A549 treated with GW870086 at 1 μM for 4 hours (cell line): ENCODE results near the gene ZSCAN23. TPM values are rescaled to one million over a fixed set of nuclear protein-coding genes. Genes with fewer than 3 reads are reported as not detected.

Experiments used
- total RNA-seq: library from RNA; stranded (reverse); fragments of 200-300 nt; extraction: Qiagen RNA extraction; gene quantifications from 5 replicates; pipeline ENCODE4 v1.2.3, GENCODE V29; 2022; ENCODE audit warnings: low read depth

The ZSCAN23 gene
- not detected in 5 replicates for total RNA-seq

DNA sequence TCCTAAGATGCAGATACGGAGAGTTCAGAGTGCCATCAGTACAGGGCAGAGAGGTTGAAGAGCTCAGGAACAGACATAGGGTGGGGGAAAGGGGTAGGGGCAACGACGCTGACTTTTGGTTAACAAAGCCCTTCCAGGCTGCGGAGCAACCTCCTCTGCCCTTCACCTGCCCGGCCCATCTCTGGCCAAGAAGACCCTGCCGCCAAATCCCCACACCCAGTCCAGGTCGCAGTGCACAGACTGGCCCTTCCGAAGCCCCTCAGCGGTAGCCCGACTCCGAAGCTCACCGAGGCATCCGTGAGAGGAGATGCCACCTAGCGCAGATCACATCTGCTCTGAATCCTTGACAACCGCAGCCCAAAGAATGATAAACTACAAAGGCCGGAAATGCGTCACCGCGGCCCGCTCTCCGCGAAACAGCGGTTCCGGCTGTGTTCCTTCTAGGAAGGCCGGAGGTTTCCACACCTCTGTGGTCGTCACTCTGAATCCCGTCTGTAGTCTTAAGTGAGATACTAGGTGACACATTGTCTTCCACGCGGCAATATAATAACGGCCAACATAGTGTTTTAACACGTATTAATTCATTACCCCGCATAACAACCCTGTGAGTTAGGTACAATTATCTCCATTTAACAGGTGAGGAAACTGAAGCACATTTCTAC lies at the start of gene ZSCAN23:
Gene ZSCAN23, minus strand, starts transcription at position 380 of the 662 bp plus-strand sequence. CDS start 7,225 bp downstream, outside the sequence.

DNA sequence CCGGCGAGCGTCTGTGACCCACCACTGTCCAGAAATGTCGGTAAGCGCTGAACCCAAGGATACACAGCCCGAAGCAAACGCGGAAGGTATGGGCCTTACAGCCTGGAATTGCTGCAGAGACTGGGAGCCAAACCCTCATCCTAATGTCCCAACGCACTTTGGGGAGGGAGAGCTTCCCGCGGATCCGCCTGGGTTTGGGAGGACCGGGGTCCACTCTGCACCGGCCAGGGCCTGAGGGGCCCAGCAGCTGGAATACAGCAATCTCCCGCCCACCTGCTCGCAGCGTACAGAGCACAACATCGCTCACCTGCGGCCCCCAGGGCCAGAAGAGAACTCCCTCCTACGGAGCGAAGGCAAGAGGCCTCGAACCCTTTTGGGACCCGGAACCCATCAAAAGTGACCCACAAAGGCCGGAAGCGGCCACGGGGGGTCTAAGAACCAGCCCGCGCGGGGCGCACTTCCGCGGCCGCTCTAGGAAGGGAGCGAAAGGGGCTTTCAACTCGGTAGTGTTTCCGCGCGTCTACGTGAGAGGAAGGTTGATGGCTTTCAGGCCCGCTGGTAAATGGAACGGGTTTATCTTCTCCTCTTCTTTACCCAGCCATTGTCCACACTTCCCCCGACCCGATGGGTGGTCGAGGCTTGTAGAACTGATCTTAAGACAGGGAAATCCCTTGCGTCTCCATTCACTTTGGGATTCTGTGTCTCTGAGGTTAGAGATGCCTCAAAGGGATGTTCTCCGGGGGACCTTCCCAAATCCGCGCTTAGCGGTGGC lies 43.8 kb downstream of the ZSCAN23 start, which contains the start of gene ZSCAN12:
Gene ZSCAN12, minus strand, starts transcription at position 398 of the 772 bp plus-strand sequence. CDS start 1,342 bp downstream, outside the sequence.

Other genes starting within 250 kb of the ZSCAN23 start
- 6.0 to 9.8 TPM (median 7.7 TPM) in 5 replicates for gene ZSCAN9, start 218.2 kb downstream of the ZSCAN23 start, total RNA-seq
- 2.3 to 3.0 TPM (median 2.6 TPM) in 5 replicates for gene ZKSCAN4, start 191.2 kb downstream of the ZSCAN23 start, total RNA-seq
- gene NKAPL, start 184.2 kb downstream of the ZSCAN23 start, total RNA-seq, result not detected in 5 replicates
- 4.0 to 6.0 TPM (median 5.7 TPM) in 5 replicates for gene ZSCAN26, start 176.3 kb downstream of the ZSCAN23 start, total RNA-seq
- 4.6 to 5.1 TPM (median 5.0 TPM) in 5 replicates for gene PGBD1, start 161.9 kb downstream of the ZSCAN23 start, total RNA-seq
- 1.6 to 2.5 TPM (median 2.0 TPM) in 5 replicates for gene ZSCAN31, start 107.3 kb downstream of the ZSCAN23 start, total RNA-seq
- gene ZKSCAN3, start 93.5 kb downstream of the ZSCAN23 start, total RNA-seq, result 1.4 to 2.1 TPM (median 2.1 TPM) in 5 replicates
- 1.3 to 1.8 TPM (median 1.8 TPM) in 5 replicates for gene ZSCAN12, start 43.7 kb downstream of the ZSCAN23 start, total RNA-seq
- gene GPX6, start 72.3 kb upstream of the ZSCAN23 start, total RNA-seq, result not detected in 5 replicates
- not detected in 5 replicates for gene GPX5, start 82.4 kb upstream of the ZSCAN23 start, total RNA-seq